Muscle layer of colon (tissue), 2 donors: Measurements from ENCODE around the gene KIF11.

ENCODE experiments used
- H3K27ac ChIP-seq: one replicate; pipeline ENCODE4 v1.7.0; 2013; ENCODE audit warnings: low read depth, mild to moderate bottlenecking, low read length, moderate library complexity
- H3K27me3 ChIP-seq, 2 donors: one replicate each; pipeline ENCODE4 v1.7.0; 2013; ENCODE audit warnings: low read length in 2 of 2, mild to moderate bottlenecking in 2 of 2; ENCODE audit not compliant: insufficient read depth in 2 of 2, control insufficient read depth in 1 of 2
- H3K36me3 ChIP-seq: one replicate; pipeline ENCODE4 v1.7.0; 2013; ENCODE audit warnings: mild to moderate bottlenecking, low read length; ENCODE audit not compliant: insufficient read depth
- H3K4me1 ChIP-seq: one replicate; pipeline ENCODE4 v1.7.0; 2013; ENCODE audit warnings: mild to moderate bottlenecking, low read length; ENCODE audit not compliant: insufficient read depth
- H3K4me3 ChIP-seq, 2 donors: one replicate each; pipeline ENCODE4 v1.7.0; 2013; ENCODE audit warnings: low read length in 2 of 2, low read depth in 1 of 2, mild to moderate bottlenecking in 1 of 2, moderate library complexity in 1 of 2
- H3K9ac ChIP-seq: one replicate; pipeline ENCODE4 v1.7.0; 2013; ENCODE audit warnings: low read length
- H3K9me3 ChIP-seq: one replicate; pipeline ENCODE4 v1.7.0; 2013; ENCODE audit warnings: mild to moderate bottlenecking, low read length
- donor health status: abdominal sarcoma.
- donor health status: Adenocarcinoma of cecum.

Gene KIF11

DNA sequence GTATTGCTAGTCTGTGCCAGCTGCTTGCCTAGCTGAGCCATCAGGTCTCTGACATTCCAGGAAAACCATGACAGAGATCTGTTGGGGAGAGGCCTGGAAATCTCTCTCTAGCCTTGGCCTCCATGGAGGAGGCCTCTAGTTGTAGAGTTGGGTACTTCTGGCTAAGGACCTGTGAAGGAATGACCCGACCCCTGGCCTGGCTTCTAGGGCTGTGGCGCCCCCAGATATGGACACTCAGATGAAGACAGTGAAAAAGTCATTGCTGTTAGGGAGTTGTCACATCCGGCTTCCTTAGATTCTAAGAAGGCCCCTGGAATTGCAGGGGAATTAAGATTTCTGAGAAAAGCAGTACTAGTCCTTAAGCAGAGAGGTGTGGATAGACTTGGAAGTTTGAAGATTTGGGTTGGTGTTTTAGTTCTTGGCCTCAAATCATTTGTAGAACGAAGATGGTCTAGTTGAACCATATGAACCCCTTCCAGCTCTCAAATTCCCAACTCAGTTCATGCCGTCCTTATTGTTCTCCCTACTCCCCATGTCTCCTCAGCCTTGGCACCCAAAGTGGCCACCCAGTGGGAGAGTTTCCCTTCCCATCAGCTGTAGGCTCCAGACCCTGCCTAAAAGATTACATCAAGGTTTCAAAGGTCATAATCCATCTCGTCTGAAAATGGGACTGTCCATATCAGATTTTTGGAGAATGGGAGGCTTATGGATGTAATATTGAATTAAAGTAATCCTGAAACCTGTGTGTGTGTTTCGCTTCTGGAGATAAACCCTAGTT is 103.9 kb downstream of the KIF11 start:
- Histone ChIP-seq H3K9ac (no peak overlapping the region), H3K27me3 (peaks cover 0 to 8% of the 10 kb centered on the region in 2 donors), H3K4me1 (peaks cover 5% of the 10 kb centered on the region), H3K27ac (no peak overlapping the region), H3K36me3 (peaks cover 3% of the 10 kb centered on the region), H3K9me3 (no peaks in the 10 kb centered on the region), H3K4me3 (no peak overlapping the region)

DNA sequence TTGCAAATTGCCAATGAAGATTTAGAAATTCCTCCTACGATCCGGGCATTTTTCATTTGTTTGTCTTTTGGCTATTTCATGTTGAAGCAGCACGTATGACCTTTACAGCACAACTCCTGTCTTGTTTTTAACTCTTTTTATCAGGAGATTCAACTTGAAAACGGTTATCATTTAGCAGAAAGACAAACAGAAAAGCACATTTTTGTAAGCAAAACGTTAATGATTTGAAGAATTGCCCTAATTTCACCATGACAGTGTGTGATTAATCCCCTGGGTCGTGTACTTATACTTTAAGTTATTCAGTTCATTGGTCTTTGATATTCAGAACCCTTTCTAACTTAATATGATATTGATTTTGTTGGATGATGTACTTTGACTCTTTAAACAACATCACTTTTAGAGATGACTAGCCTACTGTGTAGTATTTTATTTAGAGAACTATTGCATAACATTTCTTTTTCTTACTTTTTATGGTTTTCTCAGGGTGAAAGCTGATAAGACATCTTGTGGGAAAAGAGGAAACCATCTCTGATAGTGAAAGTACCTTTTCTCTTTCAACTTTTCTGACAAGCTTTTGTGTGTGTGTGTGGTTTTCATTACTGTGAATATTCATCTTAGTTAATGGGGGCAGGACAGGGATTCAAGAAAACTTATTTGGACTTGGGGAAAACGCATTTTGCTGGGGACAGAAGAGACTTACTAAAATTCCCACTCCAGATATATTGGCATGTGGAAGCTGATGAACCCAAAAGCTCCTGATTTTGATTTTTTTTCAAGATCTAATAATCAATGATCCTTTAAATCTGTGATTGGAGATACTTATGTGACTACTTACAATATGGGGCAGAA is 105.0 kb downstream of the KIF11 start:
- peaks cover 5% of the 10 kb centered on the region for H3K4me1 ChIP-seq
- no peak overlapping the region for H3K4me3 ChIP-seq
- no peak overlapping the region for H3K27ac ChIP-seq
- peaks cover 0 to 6% of the 10 kb centered on the region in 2 donors for H3K27me3 ChIP-seq
- H3K9ac ChIP-seq = no peak overlapping the region
- no peaks in the 10 kb centered on the region for H3K9me3 ChIP-seq
- peaks cover 3% of the 10 kb centered on the region for H3K36me3 ChIP-seq

- peak overlapping the region; percentile 49 for H3K27ac ChIP-seq
- H3K9me3 ChIP-seq = no peaks in the 10 kb centered on the region
- peaks cover 3% of the 10 kb centered on the region for H3K36me3 ChIP-seq
- peak overlapping the region; percentile 46 to 69 for H3K4me3 ChIP-seq
- H3K9ac ChIP-seq = peak overlapping the region; percentile 24
- peaks cover 0 to 6% of the 10 kb centered on the region in 2 donors for H3K27me3 ChIP-seq
- H3K4me1 ChIP-seq = peaks cover 5% of the 10 kb centered on the region
These were observed 106.2 kb downstream of the KIF11 start for GRCh38 chr10:92699193-92699517.

DNA sequence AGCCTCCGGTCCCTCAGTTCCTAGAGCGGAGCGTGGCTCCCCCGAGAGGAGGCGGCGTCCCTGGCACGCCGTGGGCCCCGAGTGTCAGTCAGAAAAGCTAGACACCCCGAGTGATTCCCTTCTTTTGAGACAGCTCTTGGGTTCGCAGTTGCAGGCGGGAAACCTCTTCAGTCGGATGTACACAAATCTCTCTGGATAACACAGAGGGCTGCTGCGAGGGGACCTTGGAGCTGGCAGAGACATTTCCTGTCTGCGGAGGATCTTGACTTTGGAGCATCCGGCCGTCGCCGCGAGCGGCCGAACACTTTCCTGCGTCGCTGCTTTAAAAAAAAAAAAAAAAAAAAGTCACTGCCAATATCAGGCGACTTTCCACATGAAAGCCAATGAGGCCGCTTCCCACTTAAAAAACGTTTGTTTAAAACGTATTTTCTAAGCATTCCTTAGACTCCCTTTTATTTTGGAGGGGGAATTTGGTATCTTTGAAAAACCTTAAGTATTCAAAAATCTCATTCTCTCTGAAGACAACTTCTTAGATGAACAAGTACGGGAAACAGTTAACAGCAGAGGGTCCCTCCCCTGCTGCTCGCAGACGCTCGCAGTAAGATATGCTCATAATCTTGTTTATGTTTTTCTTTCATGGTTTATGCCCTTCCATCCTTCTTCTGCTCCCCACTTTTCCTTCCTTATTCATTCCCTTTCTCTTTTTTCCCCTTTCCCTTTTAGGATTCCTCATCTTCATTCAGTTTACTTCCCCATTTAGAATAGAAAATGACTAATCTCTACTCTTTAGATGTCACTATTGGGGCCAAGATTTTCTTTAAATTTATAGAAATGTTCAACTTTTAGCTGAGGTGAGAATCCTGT is 106.8 kb downstream of the KIF11 start:
- Histone ChIP-seq H3K4me3 (peak overlapping the region; percentile 46 to 69), H3K4me1 (peaks cover 5% of the 10 kb centered on the region), H3K36me3 (peaks cover 3% of the 10 kb centered on the region), H3K9ac (peak overlapping the region; percentile 51), H3K9me3 (no peaks in the 10 kb centered on the region), H3K27ac (peak overlapping the region; percentile 49), H3K27me3 (peaks cover 0 to 6% of the 10 kb centered on the region in 2 donors)

DNA sequence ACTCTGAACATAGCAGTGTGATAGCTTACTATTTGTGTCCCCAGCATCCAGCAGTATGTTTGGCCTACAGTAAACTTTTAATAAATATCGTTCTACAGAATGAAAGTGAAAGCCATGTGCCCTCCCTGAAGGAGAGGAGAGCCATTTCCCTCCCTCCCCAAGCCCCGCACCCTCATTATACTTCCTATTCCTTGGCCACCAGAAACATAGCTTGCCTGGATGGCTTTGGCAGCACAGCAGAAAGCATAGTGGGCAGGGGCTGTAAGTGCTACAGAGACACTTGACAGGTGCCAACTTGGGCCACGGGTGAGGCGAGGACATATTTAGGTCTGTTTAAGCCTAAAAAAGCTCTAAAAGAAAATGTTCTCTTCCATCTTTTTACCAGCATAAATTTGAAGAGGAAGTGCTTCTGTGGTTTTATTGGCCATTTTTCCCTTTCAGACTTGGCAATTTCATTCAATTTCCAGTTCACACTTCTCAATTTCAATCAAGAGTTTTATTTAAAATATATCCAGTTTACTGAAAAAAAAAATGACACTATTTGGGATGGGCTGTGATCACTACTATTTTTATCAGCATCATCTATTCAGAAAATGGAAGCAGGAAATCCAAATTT is 109.5 kb downstream of the KIF11 start:
- H3K36me3 ChIP-seq = no peaks in the 10 kb centered on the region
- H3K4me3 ChIP-seq = no peak overlapping the region
- H3K27me3 ChIP-seq = no peaks in the 10 kb centered on the region
- no peaks in the 10 kb centered on the region for H3K9me3 ChIP-seq
- H3K4me1 ChIP-seq = peaks cover 5% of the 10 kb centered on the region
- H3K9ac ChIP-seq = no peak overlapping the region
- no peak overlapping the region for H3K27ac ChIP-seq
